HepG2 (cell line): ENCODE results near the gene MKX. TPM values are rescaled to one million over a fixed set of nuclear protein-coding genes. Genes with fewer than 3 reads are reported as not detected.

Experiments
- AGO1 ChIP-seq: fragments of 200-400 bp; formaldehyde crosslinking; IDR thresholded peaks from 2 replicates; pipeline ENCODE4 v1.6.1; 2017; ENCODE audit warnings: mild to moderate bottlenecking, low read depth, low read length, moderate library complexity; ENCODE audit not compliant: poor library complexity, severe bottlenecking
- CHCHD3 ChIP-seq: sonication (generic); formaldehyde crosslinking; IDR thresholded peaks from 2 replicates; pipeline ENCODE4 v1.8.0; 2022; ENCODE audit warnings: mild to moderate bottlenecking, missing genetic modification reagents, moderate library complexity
- CSRNP2 ChIP-seq: sonication (generic); formaldehyde crosslinking; conservative IDR thresholded peaks from 2 replicates; pipeline ENCODE4 v1.8.0; 2022; ENCODE audit warnings: low read depth, missing genetic modification reagents
- ELF1 ChIP-seq: sonication (generic); formaldehyde crosslinking; IDR thresholded peaks from 2 replicates; pipeline ENCODE4 v1.4.0; 2020; ENCODE audit warnings: missing genetic modification reagents
- FLYWCH1 ChIP-seq: sonication (generic); formaldehyde crosslinking; IDR thresholded peaks from 2 replicates; pipeline ENCODE4 v1.8.1; 2023; ENCODE audit warnings: mild to moderate bottlenecking, missing genetic modification reagents
- FOXC1 ChIP-seq: sonication (generic); formaldehyde crosslinking; IDR thresholded peaks from 2 replicates; pipeline ENCODE4 v1.8.0; 2022; ENCODE audit warnings: mild to moderate bottlenecking, missing genetic modification reagents, borderline replicate concordance
- HMGA1 ChIP-seq: sonication (generic); formaldehyde crosslinking; conservative IDR thresholded peaks from 2 replicates; pipeline ENCODE4 v1.4.0; 2020; ENCODE audit warnings: missing genetic modification reagents
- ISX ChIP-seq: sonication (generic); formaldehyde crosslinking; conservative IDR thresholded peaks from 2 replicates; pipeline ENCODE4 v1.5.0; 2020; ENCODE audit warnings: missing genetic modification reagents
- MBNL3 ChIP-seq: fragments of 250-450 bp; sonication (Bioruptor Pico); conservative IDR thresholded peaks from 2 replicates; pipeline ENCODE4 v1.8.0; 2022; ENCODE audit warnings: mild to moderate bottlenecking, inconsistent platforms
- NCOA2 ChIP-seq: sonication (generic); formaldehyde crosslinking; IDR thresholded peaks from 2 replicates; pipeline ENCODE4 v1.8.0; 2022; ENCODE audit warnings: inconsistent platforms
- NR2F1 ChIP-seq, 2 experiments: fragments of 450-650 bp in 1 of 2; formaldehyde crosslinking in 1 of 2; IDR thresholded peaks; 2 replicates each; pipeline versions ENCODE4 v1.5.0 to v1.6.1; 2016 to 2020; ENCODE audit warnings: mild to moderate bottlenecking in 1 of 2, missing compliant biosample characterization in 1 of 2, missing genetic modification reagents in 1 of 2, moderate library complexity in 1 of 2
- SETDB1 ChIP-seq: sonication (generic); formaldehyde crosslinking; IDR thresholded peaks from 2 replicates; pipeline ENCODE4 v1.5.1; 2020; ENCODE audit warnings: missing genetic modification reagents, mild to moderate bottlenecking, borderline replicate concordance
- ZEB1 ChIP-seq: IDR thresholded peaks from 2 replicates; pipeline ENCODE4 v1.6.1; 2012; ENCODE audit warnings: mild to moderate bottlenecking, low read depth, inconsistent platforms; ENCODE audit not compliant: insufficient replicate concordance
- ZMYM2 ChIP-seq: sonication (generic); formaldehyde crosslinking; IDR thresholded peaks from 2 replicates; pipeline ENCODE4 v1.8.0; 2022; ENCODE audit warnings: mild to moderate bottlenecking, missing genetic modification reagents
- ZNF224 ChIP-seq: sonication (generic); formaldehyde crosslinking; IDR thresholded peaks from 2 replicates; pipeline ENCODE4 v1.5.0; 2020; ENCODE audit warnings: mild to moderate bottlenecking, missing genetic modification reagents
- ZNF225 ChIP-seq: sonication (generic); formaldehyde crosslinking; IDR thresholded peaks from 2 replicates; pipeline ENCODE4 v1.4.0; 2020; ENCODE audit warnings: mild to moderate bottlenecking, missing genetic modification reagents
- polyA plus RNA-seq, 8 experiments: library from polyadenylated mRNA; depleted of rRNA in 3 of 8; stranded (reverse) in 7 of 8; unstranded in 1 of 8; fragments of >200 nt; fragmentation: Illumina TruSeq in 4 of 8; extraction: Trizol in 4 of 8; gene quantifications; 2 replicates each; pipeline versions ENCODE4 v1.2.1 to v1.2.3, GENCODE V29; 2011 to 2016; ENCODE audit warnings: low read depth in 4 of 8, missing spikeins in 1 of 8, mixed read lengths in 1 of 8; ENCODE audit not compliant: insufficient read depth in 1 of 8
- total RNA-seq, 5 experiments: library from RNA; depleted of rRNA; stranded (reverse); fragments of >200 nt; fragmentation: Illumina TruSeq; extraction: Trizol; gene quantifications; 2 replicates each; pipeline ENCODE4 v1.2.3, GENCODE V29; 2016; ENCODE audit warnings: low read depth in 1 of 5
- TF ChIP-seq, protein P1 (sequence below): sonication (generic); formaldehyde crosslinking; IDR thresholded peaks from 2 replicates; pipeline ENCODE4 v1.8.0; 2023; ENCODE audit warnings: mild to moderate bottlenecking, missing genetic modification reagents
- TF ChIP-seq, protein P2 (sequence below): sonication (generic); formaldehyde crosslinking; IDR thresholded peaks from 2 replicates; pipeline ENCODE4 v1.5.1; 2020; ENCODE audit warnings: mild to moderate bottlenecking, missing genetic modification reagents, moderate library complexity
- TF ChIP-seq, protein P3 (sequence below): IDR thresholded peaks from 2 replicates; pipeline ENCODE4 v1.6.1; 2012; ENCODE audit warnings: low read depth, low read length, improper control_type of control experiment
- TF ChIP-seq, protein P4 (sequence below): sonication (generic); formaldehyde crosslinking; IDR thresholded peaks from 2 replicates; pipeline ENCODE4 v1.5.0; 2020; ENCODE audit warnings: missing genetic modification reagents

Gene MKX
- total and polyA plus RNA-seq, 2 of the 13 experiments (the other 11 are each of a cell fraction or from before 2014, with no cell fraction given) = not detected

DNA sequence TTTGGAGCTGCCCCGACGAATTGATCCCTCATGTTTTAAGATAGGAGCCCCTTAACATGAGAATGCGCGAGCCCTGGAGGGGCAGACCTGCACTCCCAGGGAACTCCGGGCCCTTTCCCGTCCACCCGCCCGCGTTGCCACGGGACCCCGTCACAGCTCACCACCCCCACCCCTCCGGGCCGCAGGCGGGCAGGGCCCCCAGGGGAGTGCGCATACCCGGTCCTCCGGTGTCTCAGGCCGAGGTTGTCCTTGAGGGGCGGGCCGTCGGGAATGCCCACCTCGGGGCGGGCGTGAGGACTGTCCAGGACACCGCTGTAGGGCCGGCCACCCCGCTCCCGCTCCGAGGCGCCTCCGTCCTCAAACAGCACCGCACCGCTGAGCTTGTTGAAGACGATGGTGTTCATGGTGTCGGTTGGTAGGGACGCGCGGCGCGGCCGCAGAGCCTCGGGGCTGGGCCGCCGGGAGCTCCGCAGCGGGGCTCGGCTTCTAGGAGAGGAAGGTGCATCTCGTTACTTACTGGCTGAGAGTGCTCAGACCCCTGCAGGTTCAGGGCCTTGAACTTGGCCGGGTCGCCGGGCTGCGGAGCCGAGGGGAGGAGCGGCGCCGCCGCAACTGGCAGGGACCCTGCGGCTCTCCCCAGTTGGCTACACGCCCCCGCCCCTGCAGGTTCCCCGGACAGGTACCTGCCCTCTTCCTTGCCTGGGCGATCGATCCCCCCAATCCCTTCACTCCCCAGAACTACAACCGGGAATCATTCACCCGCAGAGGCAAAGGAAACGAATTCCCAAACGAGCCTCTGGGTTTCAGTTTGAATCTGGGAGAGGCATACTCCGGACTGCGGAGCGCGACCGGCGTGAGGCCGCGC is 2.4 kb downstream of the MKX start (continued):
- TF ChIP-seq FOXC1 (CRISPR knock-in tag) (no peak), CSRNP2 (CRISPR knock-in tag) (no peak), CHCHD3 (no peak), FLYWCH1 (no peak), ZNF224 (CRISPR knock-in tag) (no peak), HMGA1 (CRISPR knock-in tag) (no peak), ISX (CRISPR knock-in tag) (no peak; the same call in 1 of the 2 replicates), MBNL3 (CRISPR knock-in tag) (no peak), NR2F1 (CRISPR knock-in tag; IDR thresholded peaks at IDR 0.05) (no peak), NCOA2 (CRISPR knock-in tag) (0 out of 2 replicates have a peak, but pooled peaks have one; percentile 12), AGO1 (no peak), ZEB1 (no peak), ZMYM2 (CRISPR knock-in tag) (no peak), SETDB1 (CRISPR knock-in tag) (no peak), ZNF225 (no peak), ELF1 (no peak)
- TF ChIP-seq, protein P1, sequence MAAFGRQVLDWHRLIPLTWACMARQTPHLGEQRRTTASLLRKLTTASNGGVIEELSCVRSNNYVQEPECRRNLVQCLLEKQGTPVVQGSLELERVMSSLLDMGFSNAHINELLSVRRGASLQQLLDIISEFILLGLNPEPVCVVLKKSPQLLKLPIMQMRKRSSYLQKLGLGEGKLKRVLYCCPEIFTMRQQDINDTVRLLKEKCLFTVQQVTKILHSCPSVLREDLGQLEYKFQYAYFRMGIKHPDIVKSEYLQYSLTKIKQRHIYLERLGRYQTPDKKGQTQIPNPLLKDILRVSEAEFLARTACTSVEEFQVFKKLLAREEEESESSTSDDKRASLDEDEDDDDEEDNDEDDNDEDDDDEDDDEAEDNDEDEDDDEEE (CRISPR knock-in tag) = no peak
- TF ChIP-seq, protein P2, sequence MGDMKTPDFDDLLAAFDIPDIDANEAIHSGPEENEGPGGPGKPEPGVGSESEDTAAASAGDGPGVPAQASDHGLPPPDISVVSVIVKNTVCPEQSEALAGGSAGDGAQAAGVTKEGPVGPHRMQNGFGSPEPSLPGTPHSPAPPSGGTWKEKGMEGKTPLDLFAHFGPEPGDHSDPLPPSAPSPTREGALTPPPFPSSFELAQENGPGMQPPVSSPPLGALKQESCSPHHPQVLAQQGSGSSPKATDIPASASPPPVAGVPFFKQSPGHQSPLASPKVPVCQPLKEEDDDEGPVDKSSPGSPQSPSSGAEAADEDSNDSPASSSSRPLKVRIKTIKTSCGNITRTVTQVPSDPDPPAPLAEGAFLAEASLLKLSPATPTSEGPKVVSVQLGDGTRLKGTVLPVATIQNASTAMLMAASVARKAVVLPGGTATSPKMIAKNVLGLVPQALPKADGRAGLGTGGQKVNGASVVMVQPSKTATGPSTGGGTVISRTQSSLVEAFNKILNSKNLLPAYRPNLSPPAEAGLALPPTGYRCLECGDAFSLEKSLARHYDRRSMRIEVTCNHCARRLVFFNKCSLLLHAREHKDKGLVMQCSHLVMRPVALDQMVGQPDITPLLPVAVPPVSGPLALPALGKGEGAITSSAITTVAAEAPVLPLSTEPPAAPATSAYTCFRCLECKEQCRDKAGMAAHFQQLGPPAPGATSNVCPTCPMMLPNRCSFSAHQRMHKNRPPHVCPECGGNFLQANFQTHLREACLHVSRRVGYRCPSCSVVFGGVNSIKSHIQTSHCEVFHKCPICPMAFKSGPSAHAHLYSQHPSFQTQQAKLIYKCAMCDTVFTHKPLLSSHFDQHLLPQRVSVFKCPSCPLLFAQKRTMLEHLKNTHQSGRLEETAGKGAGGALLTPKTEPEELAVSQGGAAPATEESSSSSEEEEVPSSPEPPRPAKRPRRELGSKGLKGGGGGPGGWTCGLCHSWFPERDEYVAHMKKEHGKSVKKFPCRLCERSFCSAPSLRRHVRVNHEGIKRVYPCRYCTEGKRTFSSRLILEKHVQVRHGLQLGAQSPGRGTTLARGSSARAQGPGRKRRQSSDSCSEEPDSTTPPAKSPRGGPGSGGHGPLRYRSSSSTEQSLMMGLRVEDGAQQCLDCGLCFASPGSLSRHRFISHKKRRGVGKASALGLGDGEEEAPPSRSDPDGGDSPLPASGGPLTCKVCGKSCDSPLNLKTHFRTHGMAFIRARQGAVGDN (CRISPR knock-in tag) = peak; percentile 28; the same call in 1 of the 2 replicates
- TF ChIP-seq, protein P3, sequence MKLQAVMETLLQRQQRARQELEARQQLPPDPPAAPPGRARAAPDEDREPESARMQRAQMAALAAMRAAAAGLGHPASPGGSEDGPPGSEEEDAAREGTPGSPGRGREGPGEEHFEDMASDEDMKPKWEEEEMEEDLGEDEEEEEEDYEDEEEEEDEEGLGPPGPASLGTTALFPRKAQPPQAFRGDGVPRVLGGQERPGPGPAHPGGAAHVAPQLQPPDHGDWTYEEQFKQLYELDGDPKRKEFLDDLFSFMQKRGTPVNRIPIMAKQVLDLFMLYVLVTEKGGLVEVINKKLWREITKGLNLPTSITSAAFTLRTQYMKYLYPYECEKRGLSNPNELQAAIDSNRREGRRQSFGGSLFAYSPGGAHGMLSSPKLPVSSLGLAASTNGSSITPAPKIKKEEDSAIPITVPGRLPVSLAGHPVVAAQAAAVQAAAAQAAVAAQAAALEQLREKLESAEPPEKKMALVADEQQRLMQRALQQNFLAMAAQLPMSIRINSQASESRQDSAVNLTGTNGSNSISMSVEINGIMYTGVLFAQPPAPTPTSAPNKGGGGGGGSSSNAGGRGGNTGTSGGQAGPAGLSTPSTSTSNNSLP = no peak
- TF ChIP-seq, protein P4, sequence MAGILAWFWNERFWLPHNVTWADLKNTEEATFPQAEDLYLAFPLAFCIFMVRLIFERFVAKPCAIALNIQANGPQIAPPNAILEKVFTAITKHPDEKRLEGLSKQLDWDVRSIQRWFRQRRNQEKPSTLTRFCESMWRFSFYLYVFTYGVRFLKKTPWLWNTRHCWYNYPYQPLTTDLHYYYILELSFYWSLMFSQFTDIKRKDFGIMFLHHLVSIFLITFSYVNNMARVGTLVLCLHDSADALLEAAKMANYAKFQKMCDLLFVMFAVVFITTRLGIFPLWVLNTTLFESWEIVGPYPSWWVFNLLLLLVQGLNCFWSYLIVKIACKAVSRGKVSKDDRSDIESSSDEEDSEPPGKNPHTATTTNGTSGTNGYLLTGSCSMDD (CRISPR knock-in tag) = no peak
